Erythroblast (primary cell): Measurements from ENCODE around the gene CLSTN2.

Experiments used
- GATA1 ChIP-seq: IDR thresholded peaks from 2 replicates; pipeline ENCODE4 v1.6.1; 2011; ENCODE audit warnings: low read depth, mild to moderate bottlenecking, control low read depth, low read length, moderate library complexity
- POLR2A ChIP-seq: IDR thresholded peaks from 2 replicates; pipeline ENCODE4 v1.6.1; 2011; ENCODE audit warnings: mild to moderate bottlenecking, low read length

DNA sequence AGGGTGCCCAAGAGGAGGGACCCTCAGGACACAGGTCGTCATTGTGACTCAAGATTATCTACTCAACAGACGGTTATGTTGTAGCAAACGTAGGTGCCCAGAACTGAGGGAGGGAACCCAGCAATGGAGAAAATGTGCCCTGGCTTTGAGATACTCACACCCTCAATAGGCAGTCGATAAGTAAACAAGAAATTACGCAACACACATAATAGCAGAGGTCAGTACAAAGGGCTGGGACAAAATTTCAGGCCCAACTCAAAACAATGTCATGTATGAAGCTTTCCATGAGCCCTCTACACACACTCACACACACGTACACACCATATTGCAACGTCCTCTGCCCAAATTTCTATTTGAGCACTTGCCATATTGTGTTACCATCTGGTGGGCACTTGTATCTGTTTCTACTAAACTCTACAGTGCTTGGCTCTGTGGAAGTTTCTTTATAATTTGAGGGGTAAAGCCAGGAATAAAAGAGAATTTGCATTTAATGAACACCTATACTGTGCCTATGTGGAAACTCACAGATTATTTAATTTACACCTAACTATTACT lies 628.3 kb downstream of the CLSTN2 start:
- no peak for TF ChIP-seq POLR2A
- TF ChIP-seq GATA1, result no peak
